Esophagus squamous epithelium (tissue), 5 donors: Measurements from ENCODE around the gene PAK6. TPM values are rescaled to one million over a fixed set of nuclear protein-coding genes. Genes with fewer than 3 reads are reported as not detected.

Experiments
- DNase-seq: peaks from one replicate; lab custom pipeline; 2025; lab: John Stamatoyannopoulos, UW
- H3K27ac ChIP-seq, 4 donors: fragments of 200-600 bp; sonication (generic); one replicate each; pipeline ENCODE4 v1.5.1; 2016 to 2019; ENCODE audit warnings: mild to moderate bottlenecking in 1 of 4
- H3K27me3 ChIP-seq, 4 donors: fragments of 200-600 bp; sonication (generic); 1 replicate in 3 of 4; 2 replicates in 1 of 4; pipeline versions ENCODE4 v1.5.1 to v1.6.0; 2017 to 2021; ENCODE audit warnings: antibody characterized with exemption in 1 of 4
- H3K36me3 ChIP-seq, 3 donors: fragments of 200-600 bp; sonication (generic); one replicate each; pipeline ENCODE4 v1.5.1; 2016 to 2019
- H3K4me1 ChIP-seq, 3 donors: fragments of 200-600 bp; sonication (generic); one replicate each; pipeline ENCODE4 v1.5.1; 2017 to 2019
- H3K4me3 ChIP-seq, 4 donors: fragments of 200-600 bp; sonication (generic); 1 replicate in 3 of 4; 2 replicates in 1 of 4; pipeline ENCODE4 v1.5.1; 2016 to 2019; ENCODE audit warnings: mild to moderate bottlenecking in 2 of 4, moderate library complexity in 1 of 4
- H3K9me3 ChIP-seq, 3 donors: fragments of 200-600 bp; sonication (generic); one replicate each; pipeline ENCODE4 v1.5.1; 2016 to 2019
- POLR2A ChIP-seq, 4 donors: fragments of 450-650 bp; IDR thresholded peaks; one replicate each; pipeline ENCODE4 v1.6.1; 2017; ENCODE audit warnings: antibody characterized with exemption in 4 of 4, mild to moderate bottlenecking in 4 of 4, moderate library complexity in 3 of 4
- WGBS, 2 donors: methylation state at CpG; one replicate each; pipeline ENCODE4 v1.1.5; 2018; 5-methylcytosine and 5-hydroxymethylcytosine counted together
- intact Hi-C: fragments of 100-400 bp; cut with DNase I; formaldehyde crosslinking; loops from one replicate; pipeline ENCODE4 v1.15.0; 2022
- total RNA-seq, 4 donors: library from RNA; depleted of rRNA; stranded (reverse); fragments of >200 nt; gene quantifications; one replicate each; pipeline ENCODE4 v1.1.0, GENCODE V29; 2016
- TF ChIP-seq, protein P1 (sequence below), 6 experiments: fragments of 450-650 bp in 4 of 6; fragments of 200-600 bp in 2 of 6; sonication (generic) in 2 of 6; IDR thresholded peaks; one replicate each; pipeline ENCODE4 v1.5.1; 2016 to 2019; ENCODE audit warnings: antibody characterized with exemption in 6 of 6, mild to moderate bottlenecking in 4 of 6, moderate library complexity in 4 of 6
- donor health status: DM: yes; HTN: yes; CAD: no.

PAK6 gene
- total RNA-seq, 4 donors from 2014 or later: 31.5 to 53.5 (median 37.2) TPM

DNA sequence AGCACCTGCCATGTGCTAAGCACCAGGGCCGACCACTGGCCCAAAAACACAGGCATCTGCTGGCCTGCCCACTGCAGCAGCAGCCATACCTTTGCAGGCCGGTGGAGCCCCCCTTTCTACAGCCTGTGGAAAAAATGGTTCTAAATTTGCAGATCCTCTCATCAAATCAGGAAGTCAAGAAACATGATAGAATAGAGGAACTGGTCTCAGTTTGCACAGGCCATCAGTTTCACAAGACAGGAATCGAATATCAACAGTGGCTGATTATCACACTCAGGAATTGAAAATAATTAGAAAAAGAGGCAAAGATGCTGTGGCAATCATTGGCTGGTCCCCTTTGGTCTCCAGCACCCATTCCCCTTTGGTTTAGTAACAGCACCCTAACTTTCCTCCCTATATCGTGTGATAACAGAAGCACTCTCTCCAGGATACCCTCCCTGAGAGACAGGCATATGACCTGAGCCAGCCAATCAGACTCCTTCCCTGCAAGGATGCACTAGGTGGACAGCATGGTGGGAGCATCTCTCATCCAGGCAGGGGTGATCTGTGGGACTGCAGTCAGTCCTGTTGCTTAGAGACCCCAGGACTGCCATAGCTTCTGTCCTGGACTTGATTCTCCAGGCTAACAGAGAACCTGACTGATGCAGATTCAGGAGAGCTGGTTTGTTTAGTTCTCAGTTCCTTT, 3.5 kb upstream of the PAK6 start:
- no peaks in the 10 kb centered on the region for H3K36me3 ChIP-seq
- WGBS, 2 donors: 67 to 73% methylated on average over 4 of the region's 4 CpGs
- H3K9me3 ChIP-seq: no peaks in the 10 kb centered on the region
- DNase-seq: no peak
- H3K27ac ChIP-seq: peak overlapping the region; percentile 69 to 85 (median 82)
- H3K27me3 ChIP-seq: peaks cover 0 to 17% (median 0%) of the 10 kb centered on the region in 4 donors
- no peak overlapping the region for H3K4me3 ChIP-seq
- intact Hi-C loops: no loop called here
- TF ChIP-seq POLR2A (IDR thresholded peaks at IDR 0.05): no peak
- TF ChIP-seq, protein P1, sequence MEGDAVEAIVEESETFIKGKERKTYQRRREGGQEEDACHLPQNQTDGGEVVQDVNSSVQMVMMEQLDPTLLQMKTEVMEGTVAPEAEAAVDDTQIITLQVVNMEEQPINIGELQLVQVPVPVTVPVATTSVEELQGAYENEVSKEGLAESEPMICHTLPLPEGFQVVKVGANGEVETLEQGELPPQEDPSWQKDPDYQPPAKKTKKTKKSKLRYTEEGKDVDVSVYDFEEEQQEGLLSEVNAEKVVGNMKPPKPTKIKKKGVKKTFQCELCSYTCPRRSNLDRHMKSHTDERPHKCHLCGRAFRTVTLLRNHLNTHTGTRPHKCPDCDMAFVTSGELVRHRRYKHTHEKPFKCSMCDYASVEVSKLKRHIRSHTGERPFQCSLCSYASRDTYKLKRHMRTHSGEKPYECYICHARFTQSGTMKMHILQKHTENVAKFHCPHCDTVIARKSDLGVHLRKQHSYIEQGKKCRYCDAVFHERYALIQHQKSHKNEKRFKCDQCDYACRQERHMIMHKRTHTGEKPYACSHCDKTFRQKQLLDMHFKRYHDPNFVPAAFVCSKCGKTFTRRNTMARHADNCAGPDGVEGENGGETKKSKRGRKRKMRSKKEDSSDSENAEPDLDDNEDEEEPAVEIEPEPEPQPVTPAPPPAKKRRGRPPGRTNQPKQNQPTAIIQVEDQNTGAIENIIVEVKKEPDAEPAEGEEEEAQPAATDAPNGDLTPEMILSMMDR (IDR thresholded peaks at IDR 0.05): no peak
- peaks cover 38 to 75% (median 44%) of the 10 kb centered on the region in 3 donors for H3K4me1 ChIP-seq

- H3K36me3 ChIP-seq: no peaks in the 10 kb centered on the region
- 5 to 23% methylated on average over 2 to 3 of the region's 5 CpGs for WGBS, 2 donors
- H3K4me1 ChIP-seq: peaks cover 36 to 78% (median 45%) of the 10 kb centered on the region in 3 donors
- peak overlapping the region; percentile 26 to 63 (median 50) for H3K4me3 ChIP-seq
- TF ChIP-seq, protein P1 (IDR thresholded peaks at IDR 0.05): no peak
- TF ChIP-seq POLR2A (IDR thresholded peaks at IDR 0.05): peak in 1 of 4 donors; percentile 17
- no peaks in the 10 kb centered on the region for H3K9me3 ChIP-seq
- no peak for DNase-seq
- H3K27me3 ChIP-seq: peaks cover 0 to 21% (median 0%) of the 10 kb centered on the region in 4 donors
- intact Hi-C loops: no loop called here
- H3K27ac ChIP-seq: peak overlapping the region; percentile 82 to 94 (median 86)
Measured at GRCh38 chr15:40239404-40239692, 485 bp downstream of the PAK6 start.

DNA sequence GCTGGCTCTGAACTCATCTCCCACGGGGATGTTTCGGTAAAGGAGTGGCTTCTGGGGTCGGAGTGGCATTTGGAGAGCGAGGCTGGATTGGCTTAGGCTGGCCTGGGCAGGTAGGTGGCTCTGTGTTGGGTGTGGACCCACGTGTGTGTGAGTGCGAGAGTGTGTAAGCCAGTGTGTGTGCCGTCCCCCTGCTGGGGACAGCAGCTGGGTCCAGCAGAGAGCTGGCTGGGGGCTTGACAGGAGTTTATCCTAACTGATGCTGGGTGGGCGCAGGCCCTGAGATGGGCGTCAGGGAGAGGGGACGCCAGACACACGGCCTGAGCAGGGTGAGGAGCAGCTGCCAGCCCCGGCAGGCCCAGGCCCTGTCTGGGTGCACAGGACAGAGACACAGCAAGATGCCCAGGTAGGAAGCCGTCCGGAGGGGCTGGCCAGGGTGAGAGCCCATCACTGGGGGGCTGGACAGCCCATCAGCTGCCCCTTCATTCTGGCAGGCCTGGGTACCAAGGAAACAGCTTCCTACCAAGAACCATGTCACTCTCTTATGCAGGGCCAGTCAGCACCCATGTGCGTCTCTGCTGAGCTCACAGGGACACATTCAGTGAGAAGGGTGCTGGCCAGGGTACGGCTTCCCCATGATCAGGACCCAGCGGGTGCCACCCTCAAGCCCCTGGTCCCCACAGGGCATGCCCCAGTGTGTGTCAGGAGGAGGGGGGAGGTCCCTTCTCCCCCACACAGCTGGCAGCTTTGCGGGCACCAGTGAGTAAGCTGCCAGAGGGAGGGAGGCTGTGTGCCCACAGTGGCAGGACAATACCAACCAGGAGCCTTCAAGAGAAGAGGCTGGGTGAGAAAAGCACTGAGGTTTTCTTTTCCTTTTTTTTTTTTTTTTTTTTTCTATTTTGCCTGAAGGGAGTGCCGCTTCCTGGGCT, 1.1 kb downstream of the PAK6 start:
- Histone ChIP-seq H3K4me1 (peaks cover 34 to 78% (median 39%) of the 10 kb centered on the region in 3 donors), H3K9me3 (no peaks in the 10 kb centered on the region), H3K27ac (peak overlapping the region; percentile 82 to 94 (median 86)), H3K4me3 (peak overlapping the region; percentile 26 to 63 (median 50)), H3K27me3 (peaks cover 0 to 21% (median 0%) of the 10 kb centered on the region in 4 donors), H3K36me3 (no peaks in the 10 kb centered on the region)
- DNase-seq: no peak
- 25 to 48% methylated on average over 7 to 11 of the region's 19 CpGs for WGBS, 2 donors
- intact Hi-C loops: no loop called here
- peak in 1 of 4 donors; percentile 31 for TF ChIP-seq POLR2A (IDR thresholded peaks at IDR 0.05)
- TF ChIP-seq, protein P1 (IDR thresholded peaks at IDR 0.05): peak in 1 of 6 experiments; percentile 31

DNA sequence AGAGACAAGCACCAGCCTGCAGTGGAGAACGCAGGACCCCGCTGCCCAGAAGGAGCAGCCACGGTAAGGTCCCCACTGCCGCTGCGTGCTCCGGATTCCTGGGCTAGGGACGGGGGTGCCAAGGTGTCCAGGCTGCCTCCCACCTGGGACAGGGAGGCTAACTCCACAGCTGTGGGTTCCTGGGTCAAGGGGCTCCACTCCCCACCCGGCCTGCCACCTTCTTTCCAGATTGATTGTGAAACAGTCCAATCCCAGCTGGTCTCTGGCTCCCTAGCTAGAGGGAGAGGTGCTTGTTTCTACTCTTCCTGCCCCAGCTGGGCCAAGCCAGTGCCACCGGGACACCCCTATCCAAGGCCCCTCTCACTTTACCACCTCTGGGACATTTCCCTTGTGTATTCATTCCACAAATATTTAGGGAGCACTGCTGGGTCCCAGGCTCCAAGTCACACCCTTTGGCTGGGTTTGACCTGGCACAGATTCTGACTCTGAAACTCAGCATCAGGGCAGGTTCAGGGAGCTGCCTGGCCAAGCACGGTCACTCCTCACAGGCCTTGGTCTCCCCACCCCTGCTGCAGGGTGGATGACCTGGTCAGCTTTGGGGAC, 1.9 kb downstream of the PAK6 start:
- Histone ChIP-seq H3K4me1 (peaks cover 37 to 78% (median 38%) of the 10 kb centered on the region in 3 donors), H3K27me3 (peaks cover 0 to 21% (median 0%) of the 10 kb centered on the region in 4 donors), H3K36me3 (no peaks in the 10 kb centered on the region), H3K9me3 (no peaks in the 10 kb centered on the region), H3K4me3 (peak overlapping the region; percentile 26 to 63 (median 50)), H3K27ac (peak overlapping the region; percentile 66 to 94 (median 83))
- DNase-seq: no peak
- TF ChIP-seq, protein P1 (IDR thresholded peaks at IDR 0.05): no peak
- peak in 2 of 4 donors; percentile 14 to 23 for TF ChIP-seq POLR2A (IDR thresholded peaks at IDR 0.05)
- 37 to 42% methylated on average over 3 to 4 of the region's 10 CpGs for WGBS, 2 donors
- intact Hi-C loops: no loop called here
